ENCODE data around the gene SLC28A1. TPM values are rescaled to one million over a fixed set of nuclear protein-coding genes. Genes with fewer than 3 reads are reported as not detected.

Gene SLC28A1
- total and polyA plus RNA-seq, 8 donors, result 0.08 to 0.23 (median 0.14) TPM; not detected in 3

- Histone ChIP-seq H3K36me3 (no peaks in the 10 kb centered on the region), H3K4me3 (no peak overlapping the region), H3K9me3 (peaks cover 0 to 6% of the 10 kb centered on the region in 2 donors), H3K4me1 (peaks cover 0 to 16% of the 10 kb centered on the region in 2 donors), H3K27ac (no peak overlapping the region), H3K27me3 (no peaks in the 10 kb centered on the region)
- ATAC-seq (no peak), DNase-seq (no peak)
- no peak for TF ChIP-seq CTCF (IDR thresholded peaks at IDR 0.05)
- intact Hi-C loops (cut with DNase I), result no loop called here
Measured at GRCh38 chr15:84961707-84962106, 77.2 kb downstream of the SLC28A1 start.

- H3K4me1 ChIP-seq, result peaks cover 0 to 16% of the 10 kb centered on the region in 2 donors
- no peaks in the 10 kb centered on the region for H3K27me3 ChIP-seq
- no peak for TF ChIP-seq CTCF (IDR thresholded peaks at IDR 0.05)
- DNase-seq (peak in 2 of 4 donors; percentile 13 to 26), ATAC-seq (no peak)
- intact Hi-C loops (cut with DNase I), result no loop called here
- no peak overlapping the region for H3K4me3 ChIP-seq
- H3K36me3 ChIP-seq, result no peaks in the 10 kb centered on the region
- no peak overlapping the region for H3K27ac ChIP-seq
- H3K9me3 ChIP-seq, result peaks cover 0 to 6% of the 10 kb centered on the region in 2 donors
Measured at GRCh38 chr15:84962955-84963354, 78.5 kb downstream of the SLC28A1 start.

GRCh38 chr15:84967380-84967779 lies 82.9 kb downstream of the SLC28A1 start:
- ATAC-seq, result no peak
- no peak for TF ChIP-seq CTCF (IDR thresholded peaks at IDR 0.05)
- H3K36me3 ChIP-seq, result no peaks in the 10 kb centered on the region
- no peak overlapping the region for H3K27ac ChIP-seq
- peaks cover 0 to 6% of the 10 kb centered on the region in 2 donors for H3K9me3 ChIP-seq
- intact Hi-C loops (cut with DNase I), result no loop called here
- peak in 1 of 4 donors; percentile 15 for DNase-seq
- H3K4me3 ChIP-seq, result no peak overlapping the region
- no peaks in the 10 kb centered on the region for H3K27me3 ChIP-seq
- H3K4me1 ChIP-seq, result no peaks in the 10 kb centered on the region

GRCh38 chr15:84968301-84968700 lies 83.8 kb downstream of the SLC28A1 start:
- ATAC-seq (no peak), DNase-seq (no peak)
- Histone ChIP-seq H3K27me3 (no peaks in the 10 kb centered on the region), H3K27ac (no peak overlapping the region), H3K9me3 (peaks cover 0 to 6% of the 10 kb centered on the region in 2 donors), H3K4me3 (no peak overlapping the region), H3K4me1 (no peaks in the 10 kb centered on the region), H3K36me3 (no peaks in the 10 kb centered on the region)
- intact Hi-C loops (cut with DNase I), result no loop called here
- TF ChIP-seq CTCF (IDR thresholded peaks at IDR 0.05), result no peak

GRCh38 chr15:84969257-84969656 lies 84.8 kb downstream of the SLC28A1 start:
- intact Hi-C loops (cut with DNase I), result no loop called here
- peaks cover 0 to 5% of the 10 kb centered on the region in 2 donors for H3K9me3 ChIP-seq
- no peak overlapping the region for H3K4me3 ChIP-seq
- ATAC-seq (no peak), DNase-seq (no peak)
- no peak overlapping the region for H3K27ac ChIP-seq
- no peak for TF ChIP-seq CTCF (IDR thresholded peaks at IDR 0.05)
- H3K4me1 ChIP-seq, result no peaks in the 10 kb centered on the region
- no peaks in the 10 kb centered on the region for H3K27me3 ChIP-seq
- no peaks in the 10 kb centered on the region for H3K36me3 ChIP-seq
